Endothelial cell of umbilical vein (primary cell): Measurements from ENCODE around the gene IFNG. TPM values are rescaled to one million over a fixed set of nuclear protein-coding genes. Genes with fewer than 3 reads are reported as not detected.

Experiments
- BruUV-seq: library from RNA; stranded (reverse); fragments of 400-500 nt; replicated peaks from 2 replicates; lab custom pipeline; 2021; lab: Mats Ljungman, UMichigan
- CTCF ChIA-PET: fragments of 300-600, 350-600 bp; sonication (Branson Sonifier 250); formaldehyde crosslinking; loops from one replicate; lab custom pipeline; 2021; ENCODE audit warnings: antibody characterized with exemption, inconsistent platforms; lab: Charles Lee
- POLR2A ChIA-PET: fragments of 300-600, 350-600 bp; sonication (Branson Sonifier 250); formaldehyde crosslinking; loops from one replicate; lab custom pipeline; 2021; ENCODE audit warnings: antibody characterized with exemption, inconsistent platforms; lab: Charles Lee
- DNase-seq: peaks from one replicate; pipeline ENCODE4 v3.0.0-alpha.2; 2011; ENCODE audit warnings: low read depth, low spot score
- FAIRE-seq: peaks from 2 replicates; lab custom pipeline; 2011; peaks lifted over from hg19 to GRCh38; lab: Jason Lieb, UNC
- H2AFZ ChIP-seq: 2 replicates; pipeline ENCODE4 v1.6.0; 2012; ENCODE audit warnings: low read depth, low read length, control low read depth, inconsistent platforms
- H3K27ac ChIP-seq: 2 replicates; pipeline ENCODE4 v1.5.1; 2011; ENCODE audit warnings: low read depth, mild to moderate bottlenecking, control low read depth, low read length, moderate library complexity; ENCODE audit not compliant: insufficient read depth
- H3K27me3 ChIP-seq, 2 experiments: 2 replicates each; pipeline versions ENCODE4 v1.6.0 to v1.6.1; 2011; ENCODE audit warnings: low read length in 2 of 2, mixed read lengths in 1 of 2; ENCODE audit not compliant: control insufficient read depth in 2 of 2, insufficient read depth in 2 of 2
- H3K36me3 ChIP-seq, 2 experiments: 2 replicates in 1 of 2; 3 replicates in 1 of 2; pipeline ENCODE4 v1.5.1; 2011; ENCODE audit warnings: low read length in 2 of 2, mild to moderate bottlenecking in 1 of 2, moderate library complexity in 1 of 2; ENCODE audit not compliant: control insufficient read depth in 2 of 2, insufficient read depth in 2 of 2; ENCODE audit errors: extremely low read depth in 1 of 2
- H3K4me1 ChIP-seq: 3 replicates; pipeline ENCODE4 v1.5.1; 2011; ENCODE audit warnings: mild to moderate bottlenecking, low read length; ENCODE audit not compliant: control insufficient read depth, insufficient read depth; ENCODE audit errors: extremely low read depth
- H3K4me2 ChIP-seq: 2 replicates; pipeline ENCODE4 v1.6.1; 2011; ENCODE audit warnings: low read length, control low read depth, mixed read lengths; ENCODE audit not compliant: insufficient read depth
- H3K4me3 ChIP-seq, 3 experiments: fragments of 200-600 bp in 1 of 3; sonication (generic), shearing (Covaris generic) in 1 of 3; replicated peaks in 1 of 3; 2 replicates each; pipeline ENCODE4 v1.5.1; 2011 to 2016; ENCODE audit warnings: control low read depth in 3 of 3, low read length in 3 of 3, mild to moderate bottlenecking in 2 of 3, inconsistent platforms in 1 of 3, low read depth in 1 of 3, moderate library complexity in 1 of 3; ENCODE audit not compliant: insufficient read depth in 1 of 3
- H3K79me2 ChIP-seq: 2 replicates; pipeline ENCODE4 v1.6.0; 2012; ENCODE audit warnings: low read length, inconsistent platforms; ENCODE audit not compliant: control insufficient read depth, insufficient read depth
- H3K9ac ChIP-seq: replicated peaks from 2 replicates; pipeline ENCODE3; 2011; ENCODE audit warnings: low read length, control low read depth; ENCODE audit not compliant: insufficient read depth; ENCODE audit errors: extremely low read depth
- H3K9me1 ChIP-seq: replicated peaks from 3 replicates; pipeline ENCODE4 v1.6.0; 2011; ENCODE audit warnings: mild to moderate bottlenecking, low read length; ENCODE audit not compliant: control insufficient read depth, insufficient read depth; ENCODE audit errors: extremely low read depth
- H3K9me3 ChIP-seq: replicated peaks from 2 replicates; pipeline ENCODE4 v1.5.1; 2012; ENCODE audit warnings: low read length, inconsistent platforms; ENCODE audit not compliant: control insufficient read depth, insufficient read depth
- H4K20me1 ChIP-seq: replicated peaks from 2 replicates; pipeline ENCODE3; 2011; ENCODE audit warnings: mild to moderate bottlenecking, low read length; ENCODE audit not compliant: control insufficient read depth, insufficient read depth; ENCODE audit errors: extremely low read depth
- EZH2 ChIP-seq: IDR thresholded peaks from 2 replicates; pipeline ENCODE4 v1.6.1; 2012; ENCODE audit warnings: borderline replicate concordance, low read depth, mild to moderate bottlenecking, moderate library complexity, low read length, inconsistent platforms; ENCODE audit not compliant: severe bottlenecking
- GATA2 ChIP-seq: IDR thresholded peaks from 2 replicates; pipeline ENCODE4 v1.7.0; 2011; ENCODE audit warnings: low read depth, mild to moderate bottlenecking, moderate library complexity, mixed read lengths, low read length; ENCODE audit not compliant: insufficient read length, insufficient read depth
- MYC ChIP-seq: IDR thresholded peaks from one replicate; pipeline ENCODE4 v1.6.1; 2011; ENCODE audit warnings: mild to moderate bottlenecking, low read depth, low read length
- POLR2A ChIP-seq: IDR thresholded peaks from 2 replicates; pipeline ENCODE4 v1.6.1; 2012; ENCODE audit warnings: low read depth, mild to moderate bottlenecking, control low read depth, low read length
- POLR2AphosphoS5 ChIP-seq: IDR thresholded peaks from 2 replicates; pipeline ENCODE4 v1.6.1; 2012; ENCODE audit warnings: low read depth, mild to moderate bottlenecking, control low read depth, low read length, moderate library complexity; ENCODE audit not compliant: insufficient read depth
- dilution Hi-C: fragments of 300-500 bp; cut with MboI; formaldehyde crosslinking; loops from one replicate; pipeline ENCODE4 v1.15.0; 2019; ENCODE audit warnings: low sequenced_read_pairs; ENCODE audit not compliant: extremely low pct_ligation_motif_present
- intact Hi-C: fragments of 100-400 bp; cut with micrococcal nuclease; formaldehyde crosslinking; loops from one replicate; pipeline ENCODE4 v1.10.0; 2022
- polyA plus RNA-seq, 4 experiments: library from polyadenylated mRNA; depleted of rRNA in 3 of 4; stranded (reverse) in 3 of 4; unstranded in 1 of 4; fragments of >200 nt; gene quantifications; 2 replicates each; pipeline versions ENCODE4 v1.2.1 to v1.2.3, GENCODE V29; 2011 to 2012; ENCODE audit warnings: missing spikeins in 1 of 4
- total RNA-seq: library from RNA; stranded (reverse); gene quantifications from 2 replicates; pipeline ENCODE4 v1.2.3, GENCODE V29; 2021
- TF ChIP-seq, protein P1 (sequence below): IDR thresholded peaks from 2 replicates; pipeline ENCODE4 v1.6.1; 2011; ENCODE audit not compliant: insufficient read depth, insufficient read length

Gene IFNG
- total and polyA plus RNA-seq, 2 donors (not counting 3 experiments of a cell fraction or from before 2014, with no cell fraction given), result not detected

DNA sequence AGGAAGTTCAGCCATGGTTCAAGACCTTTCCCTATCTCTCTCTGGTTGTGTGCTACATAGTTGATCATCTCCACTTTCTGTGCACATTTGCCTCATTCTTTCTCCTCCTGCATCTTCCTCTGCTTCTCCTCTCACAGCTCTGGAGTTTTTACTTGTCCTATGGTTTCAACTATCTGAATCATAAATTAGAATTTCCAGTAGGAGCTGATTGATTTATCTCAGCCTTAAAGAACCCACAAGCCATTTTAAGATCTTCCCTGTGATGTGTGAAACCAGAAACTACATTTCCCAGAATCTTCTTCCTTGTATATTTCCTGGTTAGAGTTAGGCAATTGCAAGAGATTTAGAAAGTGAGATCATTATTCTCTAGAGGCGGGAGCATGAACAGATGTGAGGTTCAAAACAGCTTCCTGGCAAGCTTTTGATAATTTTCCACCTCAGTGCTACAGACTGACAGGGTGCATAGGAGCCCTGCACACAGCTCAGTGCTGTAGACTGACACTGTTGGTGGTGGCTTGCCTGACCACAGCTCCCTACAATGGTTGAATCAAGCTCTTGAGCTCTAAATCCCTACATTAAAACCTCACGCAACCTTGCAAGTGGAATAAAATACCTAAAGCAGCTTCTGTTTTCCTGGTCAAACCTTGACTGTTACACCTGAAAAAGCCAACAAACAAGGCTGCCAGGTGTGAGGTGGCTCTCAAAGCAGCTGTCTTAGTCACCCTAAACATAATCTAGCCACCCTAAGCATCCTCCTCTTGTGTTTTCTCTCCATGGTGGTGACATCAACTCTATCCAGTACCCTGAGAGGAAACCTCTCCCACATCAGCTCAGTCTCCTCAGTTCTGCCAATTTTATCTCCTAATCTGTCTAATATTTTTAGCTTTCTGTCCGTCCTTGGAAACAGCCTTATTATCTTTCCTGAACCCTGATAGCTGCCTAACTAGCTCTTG lies 21.5 kb upstream of the IFNG start:
- Histone ChIP-seq H3K27ac (no peak overlapping the region), H2AFZ (no peak overlapping the region), H3K36me3 (no peaks in the 10 kb centered on the region), H3K4me2 (no peak overlapping the region), H3K9me3 (no peaks in the 10 kb centered on the region), H3K9me1 (no peaks in the 10 kb centered on the region), H4K20me1 (no peaks in the 10 kb centered on the region), H3K27me3 (no peaks in the 10 kb centered on the region), H3K4me1 (no peaks in the 10 kb centered on the region), H3K9ac (no peak overlapping the region), H3K4me3 (no peak overlapping the region), H3K79me2 (no peaks in the 10 kb centered on the region)
- intact Hi-C loops, result no loop called here
- BruUV-seq, result no TSS peak
- FAIRE-seq, result no peak
- no peak for DNase-seq
- POLR2A ChIA-PET, result no interaction called here
- CTCF ChIA-PET, result interaction anchor here (0.8 to 1.1 kb wide), 3 partner anchors 11 to 142 kb away, joined by 3 read pairs; no protein-coding TSS in a partner anchor
- dilution Hi-C loops, result no loop called here
- TF ChIP-seq POLR2A (no peak), EZH2 (no peak)

DNA sequence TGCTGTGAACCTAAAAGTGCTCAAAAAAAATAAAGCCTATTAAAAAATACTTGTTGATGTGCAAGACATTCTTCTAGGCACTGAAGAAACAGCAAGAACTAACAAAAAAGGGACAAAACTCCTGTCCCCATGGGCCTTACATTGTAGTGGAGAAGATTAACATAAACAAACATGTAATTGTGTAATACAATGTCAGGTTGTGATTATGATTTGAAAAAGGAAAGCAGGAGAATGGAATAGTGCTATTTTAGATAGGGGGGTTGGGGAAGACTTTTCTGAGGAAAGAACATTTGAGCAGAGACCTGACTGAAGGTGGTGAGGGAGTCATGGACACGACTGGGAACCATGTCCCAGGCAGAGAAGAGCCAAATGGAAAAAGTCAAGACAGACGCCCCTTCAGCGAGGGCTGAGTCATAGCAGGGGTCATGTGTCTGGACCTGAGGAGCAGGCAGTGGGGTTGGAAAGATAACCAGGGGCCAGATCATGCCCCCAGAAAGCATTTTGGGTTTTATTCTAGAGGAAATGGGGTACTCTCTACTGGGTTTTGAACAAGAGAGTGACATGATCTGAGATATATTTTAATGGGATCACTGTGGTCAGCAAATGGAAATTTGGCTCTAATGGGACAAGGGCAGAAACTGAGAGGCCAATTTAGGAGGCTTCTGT lies 19.4 kb upstream of the IFNG start:
- Histone ChIP-seq H3K27me3 (no peaks in the 10 kb centered on the region), H2AFZ (no peak overlapping the region), H3K9ac (no peak overlapping the region), H3K27ac (no peak overlapping the region), H3K79me2 (no peaks in the 10 kb centered on the region), H3K4me1 (no peaks in the 10 kb centered on the region), H3K4me2 (no peak overlapping the region), H3K36me3 (no peaks in the 10 kb centered on the region), H3K4me3 (no peak overlapping the region), H4K20me1 (no peaks in the 10 kb centered on the region), H3K9me3 (no peaks in the 10 kb centered on the region), H3K9me1 (no peaks in the 10 kb centered on the region)
- FAIRE-seq, result no peak
- dilution Hi-C loops, result no loop called here
- BruUV-seq, result no TSS peak
- intact Hi-C loops, result no loop called here
- TF ChIP-seq, protein P1, sequence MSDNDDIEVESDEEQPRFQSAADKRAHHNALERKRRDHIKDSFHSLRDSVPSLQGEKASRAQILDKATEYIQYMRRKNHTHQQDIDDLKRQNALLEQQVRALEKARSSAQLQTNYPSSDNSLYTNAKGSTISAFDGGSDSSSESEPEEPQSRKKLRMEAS, result no peak
- TF ChIP-seq POLR2AphosphoS5 (no peak), POLR2A (no peak), GATA2 (no peak), MYC (no peak)
- no peak for DNase-seq
- POLR2A ChIA-PET, result no interaction called here
- CTCF ChIA-PET, result interaction anchor here (1.2 kb wide), 1 partner anchor 21 kb away, joined by 3 read pairs; no protein-coding TSS in a partner anchor
